Kidney epithelial cell (primary cell): ENCODE measurements around the gene CELSR3. TPM values are rescaled to one million over a fixed set of nuclear protein-coding genes. Genes with fewer than 3 reads are reported as not detected.

Experiments used
- DNase-seq: peaks from one replicate; pipeline ENCODE4 v3.0.0-alpha.2; 2010; ENCODE audit warnings: low read depth
- H3K27me3 ChIP-seq: 2 replicates; pipeline ENCODE4 v1.6.0; 2011; ENCODE audit warnings: low read length; ENCODE audit not compliant: control insufficient read depth, insufficient read depth
- H3K36me3 ChIP-seq: 2 replicates; pipeline ENCODE4 v1.5.1; 2011; ENCODE audit warnings: low read length; ENCODE audit not compliant: control insufficient read depth, insufficient read depth
- H3K4me3 ChIP-seq: 2 replicates; pipeline ENCODE4 v1.5.1; 2011; ENCODE audit warnings: low read depth, mild to moderate bottlenecking, control low read depth, low read length
- total RNA-seq: library from RNA; depleted of rRNA; stranded (reverse); fragments of >200 nt; gene quantifications from 2 replicates; pipeline ENCODE4 v1.2.3, GENCODE V29; 2015
- TF ChIP-seq, protein P1 (sequence below): IDR thresholded peaks from 2 replicates; pipeline ENCODE4 v1.5.1; 2011; ENCODE audit warnings: mild to moderate bottlenecking, moderate library complexity, low read length, control low read depth, inconsistent platforms; ENCODE audit not compliant: insufficient read depth, poor library complexity, severe bottlenecking

The CELSR3 gene
- total RNA-seq, 1 donor from 2014 or later, result 5.2 TPM

DNA sequence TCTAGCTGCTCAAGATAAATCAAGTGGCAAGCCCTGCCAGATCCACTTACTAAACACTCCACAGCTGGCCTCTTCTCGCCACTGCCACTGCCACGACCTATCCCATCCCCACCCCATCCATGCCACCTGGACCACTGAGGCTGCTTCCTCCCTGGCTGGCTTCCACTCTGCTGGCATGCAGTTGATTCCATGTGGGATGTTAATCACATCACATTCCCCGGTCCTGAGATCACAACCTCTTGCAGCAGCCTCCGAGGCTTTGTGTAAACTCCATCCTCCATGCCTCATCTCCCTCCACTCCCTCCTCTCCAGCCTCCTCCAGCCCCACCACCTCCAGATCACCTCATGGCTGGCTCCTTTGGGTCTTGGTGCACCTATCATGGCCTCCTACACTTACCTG lies 15.4 kb upstream of the CELSR3 start:
- TF ChIP-seq, protein P1, sequence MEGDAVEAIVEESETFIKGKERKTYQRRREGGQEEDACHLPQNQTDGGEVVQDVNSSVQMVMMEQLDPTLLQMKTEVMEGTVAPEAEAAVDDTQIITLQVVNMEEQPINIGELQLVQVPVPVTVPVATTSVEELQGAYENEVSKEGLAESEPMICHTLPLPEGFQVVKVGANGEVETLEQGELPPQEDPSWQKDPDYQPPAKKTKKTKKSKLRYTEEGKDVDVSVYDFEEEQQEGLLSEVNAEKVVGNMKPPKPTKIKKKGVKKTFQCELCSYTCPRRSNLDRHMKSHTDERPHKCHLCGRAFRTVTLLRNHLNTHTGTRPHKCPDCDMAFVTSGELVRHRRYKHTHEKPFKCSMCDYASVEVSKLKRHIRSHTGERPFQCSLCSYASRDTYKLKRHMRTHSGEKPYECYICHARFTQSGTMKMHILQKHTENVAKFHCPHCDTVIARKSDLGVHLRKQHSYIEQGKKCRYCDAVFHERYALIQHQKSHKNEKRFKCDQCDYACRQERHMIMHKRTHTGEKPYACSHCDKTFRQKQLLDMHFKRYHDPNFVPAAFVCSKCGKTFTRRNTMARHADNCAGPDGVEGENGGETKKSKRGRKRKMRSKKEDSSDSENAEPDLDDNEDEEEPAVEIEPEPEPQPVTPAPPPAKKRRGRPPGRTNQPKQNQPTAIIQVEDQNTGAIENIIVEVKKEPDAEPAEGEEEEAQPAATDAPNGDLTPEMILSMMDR, result no peak
- peak; percentile 18 for DNase-seq
- peaks cover 3% of the 10 kb centered on the region for H3K36me3 ChIP-seq
- no peaks in the 10 kb centered on the region for H3K27me3 ChIP-seq
- no peak overlapping the region for H3K4me3 ChIP-seq

DNA sequence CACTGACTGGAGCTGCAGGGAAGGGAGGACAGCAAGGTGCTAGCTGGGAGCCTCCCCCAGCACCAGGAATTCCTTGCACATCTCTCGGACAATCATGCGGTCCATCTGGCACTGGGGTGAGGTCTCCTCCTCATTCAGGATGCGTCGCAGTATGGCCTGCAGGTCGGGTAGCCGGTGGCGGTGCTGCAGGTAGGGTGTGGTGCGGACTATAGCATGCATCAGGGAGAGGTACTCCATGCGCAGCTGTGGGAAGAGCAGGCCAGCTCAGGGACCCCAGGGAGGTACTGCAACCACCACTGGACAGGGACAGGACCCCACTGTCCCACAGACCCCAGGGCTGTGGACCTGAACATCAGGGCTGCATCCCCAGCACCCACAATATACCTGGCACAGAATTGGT lies 11.8 kb upstream of the CELSR3 start:
- no peak overlapping the region for H3K4me3 ChIP-seq
- peaks cover 2% of the 10 kb centered on the region for H3K36me3 ChIP-seq
- TF ChIP-seq, protein P1, result no peak
- H3K27me3 ChIP-seq, result no peaks in the 10 kb centered on the region
- DNase-seq, result no peak

GRCh38 chr3:48672522-48672921 lies 9.8 kb upstream of the CELSR3 start:
- H3K27me3 ChIP-seq, result no peaks in the 10 kb centered on the region
- no peak overlapping the region for H3K4me3 ChIP-seq
- TF ChIP-seq, protein P1, result no peak
- no peaks in the 10 kb centered on the region for H3K36me3 ChIP-seq
- DNase-seq, result no peak

DNA sequence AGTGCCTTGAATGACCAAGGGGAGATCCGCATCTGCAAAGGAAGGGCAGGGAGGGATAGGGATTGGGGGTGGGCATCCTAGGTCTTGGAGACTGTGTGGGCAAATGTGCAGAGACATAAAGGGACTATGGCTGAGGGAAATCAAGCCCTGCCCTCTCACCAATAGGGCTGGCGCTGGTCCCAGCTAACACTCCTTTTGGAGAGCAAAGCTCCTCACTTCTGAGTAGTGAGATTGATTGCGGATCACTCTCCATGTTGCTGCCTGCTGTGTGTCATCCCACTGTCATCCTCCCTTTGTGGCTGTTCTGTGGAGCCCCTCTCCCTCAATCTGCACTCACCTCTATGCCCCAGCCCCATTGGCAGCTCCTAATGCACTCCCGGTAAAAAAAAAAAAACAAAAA lies 2.2 kb upstream of the CELSR3 start:
- TF ChIP-seq, protein P1, result no peak
- Histone ChIP-seq H3K27me3 (peaks cover 7% of the 10 kb centered on the region), H3K4me3 (no peak overlapping the region), H3K36me3 (no peaks in the 10 kb centered on the region)
- DNase-seq, result no peak

GRCh38 chr3:48664313-48664644 lies 1.6 kb upstream of the CELSR3 start:
- TF ChIP-seq, protein P1, result no peak
- no peak for DNase-seq
- peak overlapping the region; percentile 18 for H3K4me3 ChIP-seq
- H3K27me3 ChIP-seq, result peaks cover 7% of the 10 kb centered on the region
- no peaks in the 10 kb centered on the region for H3K36me3 ChIP-seq

GRCh38 chr3:48663489-48664312 lies 1.0 kb upstream of the CELSR3 start:
- peaks cover 7% of the 10 kb centered on the region for H3K27me3 ChIP-seq
- peak; percentile 96 for DNase-seq
- no peaks in the 10 kb centered on the region for H3K36me3 ChIP-seq
- TF ChIP-seq, protein P1, result peak; percentile 91
- H3K4me3 ChIP-seq, result peak overlapping the region; percentile 60
